Large intestine (tissue), 3 donors: Measurements from ENCODE around the gene DZIP1. TPM values are rescaled to one million over a fixed set of nuclear protein-coding genes. Genes with fewer than 3 reads are reported as not detected.

Source experiments
- DNase-seq, 2 donors: peaks; one replicate each; pipeline versions ENCODE4 v3.0.0 to v3.0.0-alpha.2; 2013
- H3K27ac ChIP-seq: one replicate; pipeline ENCODE4 v1.5.1; 2013; ENCODE audit warnings: low read length
- H3K27me3 ChIP-seq: 2 replicates; pipeline ENCODE4 v1.6.1; 2013; ENCODE audit warnings: low read length; ENCODE audit not compliant: control insufficient read depth, insufficient read depth
- H3K36me3 ChIP-seq: 2 replicates; pipeline ENCODE4 v1.6.1; 2013; ENCODE audit warnings: low read length; ENCODE audit not compliant: control insufficient read depth, insufficient read depth
- H3K4me1 ChIP-seq: one replicate; pipeline ENCODE4 v1.6.1; 2013; ENCODE audit warnings: low read length; ENCODE audit not compliant: control insufficient read depth, insufficient read depth
- H3K4me3 ChIP-seq: one replicate; pipeline ENCODE4 v1.5.1; 2013; ENCODE audit warnings: low read length
- H3K9me3 ChIP-seq: one replicate; pipeline ENCODE4 v1.6.1; 2013; ENCODE audit warnings: mild to moderate bottlenecking, low read depth, low read length, moderate library complexity; ENCODE audit not compliant: control insufficient read depth
- WGBS: methylation state at CpG from one replicate; pipeline ENCODE4 v1.1.5; 2013; ENCODE audit warnings: low lambda C conversion rate; ENCODE audit not compliant: insufficient coverage; 5-methylcytosine and 5-hydroxymethylcytosine counted together
- polyA plus RNA-seq: library from polyadenylated mRNA; unstranded; fragments of 120-200 nt; gene quantifications from one replicate; pipeline ENCODE4 v1.2.1, GENCODE V29; 2013

Gene DZIP1
- polyA plus RNA-seq, 1 donor, result 16.9 TPM

- peak; percentile 16 to 40 for DNase-seq
- Histone ChIP-seq H3K9me3 (peaks cover 2% of the 10 kb centered on the region), H3K27me3 (no peaks in the 10 kb centered on the region), H3K4me3 (no peak overlapping the region), H3K36me3 (no peaks in the 10 kb centered on the region), H3K4me1 (peaks cover 15% of the 10 kb centered on the region), H3K27ac (peak overlapping the region; percentile 43)
- WGBS, result no CpG with 5 or more reads among the region's 3 CpGs
These were observed 38.9 kb downstream of the DZIP1 start for GRCh38 chr13:95605448-95606125.

- Histone ChIP-seq H3K27me3 (peaks cover 3% of the 10 kb centered on the region), H3K9me3 (peaks cover 2% of the 10 kb centered on the region), H3K4me3 (no peak overlapping the region), H3K36me3 (peaks cover 2% of the 10 kb centered on the region), H3K27ac (peak overlapping the region; percentile 16), H3K4me1 (peaks cover 15% of the 10 kb centered on the region)
- no peak for DNase-seq
- WGBS, result 100% methylated on average over 1 of the region's 3 CpGs
These were observed 40.0 kb downstream of the DZIP1 start for GRCh38 chr13:95604556-95604915.

- DNase-seq, result peak; percentile 52 to 67
- whole genome bisulfite sequencing, result no CpG with 5 or more reads among the region's 12 CpGs
These were observed 40.5 kb downstream of the DZIP1 start for GRCh38 chr13:95603887-95604555.

GRCh38 chr13:95601906-95602305 is 42.6 kb downstream of the DZIP1 start:
- no peak for DNase-seq
- H3K36me3 ChIP-seq, result peaks cover 2% of the 10 kb centered on the region
- H3K27me3 ChIP-seq, result peaks cover 3% of the 10 kb centered on the region
- no peak overlapping the region for H3K27ac ChIP-seq
- WGBS, result 90% methylated on average over 1 of the region's 6 CpGs
- peaks cover 2% of the 10 kb centered on the region for H3K9me3 ChIP-seq
- peaks cover 15% of the 10 kb centered on the region for H3K4me1 ChIP-seq
- H3K4me3 ChIP-seq, result no peak overlapping the region

More at GRCh38 chr13:95603887-95604555, 40.5 kb downstream of the DZIP1 start:
- Histone ChIP-seq H3K4me1 (peaks cover 15% of the 10 kb centered on the region), H3K27me3 (peaks cover 3% of the 10 kb centered on the region), H3K4me3 (no peak overlapping the region), H3K36me3 (peaks cover 2% of the 10 kb centered on the region), H3K9me3 (peaks cover 2% of the 10 kb centered on the region), H3K27ac (peak overlapping the region; percentile 16)

GRCh38 chr13:95601216-95601615 is 43.3 kb downstream of the DZIP1 start:
- peaks cover 2% of the 10 kb centered on the region for H3K9me3 ChIP-seq
- peaks cover 3% of the 10 kb centered on the region for H3K27me3 ChIP-seq
- peaks cover 2% of the 10 kb centered on the region for H3K36me3 ChIP-seq
- H3K27ac ChIP-seq, result no peak overlapping the region
- no CpG with 5 or more reads among the region's 2 CpGs for WGBS
- H3K4me1 ChIP-seq, result peaks cover 13% of the 10 kb centered on the region
- H3K4me3 ChIP-seq, result no peak overlapping the region
- DNase-seq, result no peak

- H3K36me3 ChIP-seq, result peaks cover 2% of the 10 kb centered on the region
- no peaks in the 10 kb centered on the region for H3K9me3 ChIP-seq
- H3K27me3 ChIP-seq, result peaks cover 3% of the 10 kb centered on the region
- H3K4me3 ChIP-seq, result no peak overlapping the region
- no CpG with 5 or more reads among the region's 1 CpG for WGBS
- DNase-seq, result no peak
- H3K27ac ChIP-seq, result no peak overlapping the region
- no peaks in the 10 kb centered on the region for H3K4me1 ChIP-seq
These were observed 47.8 kb downstream of the DZIP1 start for GRCh38 chr13:95596701-95597100.

- WGBS, result no CpG with 5 or more reads among the region's 1 CpG
- Histone ChIP-seq H3K27ac (no peak overlapping the region), H3K9me3 (no peaks in the 10 kb centered on the region), H3K36me3 (peaks cover 9% of the 10 kb centered on the region), H3K4me1 (no peaks in the 10 kb centered on the region), H3K27me3 (no peaks in the 10 kb centered on the region), H3K4me3 (no peak overlapping the region)
- DNase-seq, result no peak
These were observed 51.0 kb downstream of the DZIP1 start for GRCh38 chr13:95593462-95593861.

GRCh38 chr13:95588721-95589120 is 55.8 kb downstream of the DZIP1 start:
- Histone ChIP-seq H3K27ac (no peak overlapping the region), H3K9me3 (no peaks in the 10 kb centered on the region), H3K4me3 (no peak overlapping the region), H3K4me1 (no peaks in the 10 kb centered on the region), H3K36me3 (peaks cover 12% of the 10 kb centered on the region), H3K27me3 (no peaks in the 10 kb centered on the region)
- WGBS, result 93% methylated on average over 2 of the region's 2 CpGs
- no peak for DNase-seq

GRCh38 chr13:95588134-95588533 is 56.4 kb downstream of the DZIP1 start:
- H3K27ac ChIP-seq, result no peak overlapping the region
- no peaks in the 10 kb centered on the region for H3K27me3 ChIP-seq
- no CpG with 5 or more reads among the region's 3 CpGs for WGBS
- peaks cover 12% of the 10 kb centered on the region for H3K36me3 ChIP-seq
- no peaks in the 10 kb centered on the region for H3K9me3 ChIP-seq
- no peak for DNase-seq
- H3K4me1 ChIP-seq, result no peaks in the 10 kb centered on the region
- no peak overlapping the region for H3K4me3 ChIP-seq

GRCh38 chr13:95585867-95586266 is 58.6 kb downstream of the DZIP1 start:
- Histone ChIP-seq H3K4me1 (no peaks in the 10 kb centered on the region), H3K27me3 (no peaks in the 10 kb centered on the region), H3K9me3 (no peaks in the 10 kb centered on the region), H3K4me3 (no peak overlapping the region), H3K36me3 (peaks cover 14% of the 10 kb centered on the region), H3K27ac (no peak overlapping the region)
- DNase-seq, result no peak
- 95% methylated on average over 3 of the region's 4 CpGs for WGBS
